IPS DF 6.9 (cell line): ENCODE data around the gene KCND1.
A peak's percentile ranks its signal among the peaks of the same experiment; 100 is the strongest.

Experiments used
- DNase-seq: peaks from one replicate; pipeline ENCODE4 v3.0.0-alpha.2; 2013; ENCODE audit warnings: low read depth, low spot score
- H3K27ac ChIP-seq: one replicate; pipeline ENCODE4 v1.5.1; 2013; ENCODE audit warnings: low read length, control low read depth
- H3K27me3 ChIP-seq: 2 replicates; pipeline ENCODE4 v1.6.1; 2013; ENCODE audit warnings: mild to moderate bottlenecking, low read length; ENCODE audit not compliant: control insufficient read depth, insufficient read depth
- H3K36me3 ChIP-seq: 2 replicates; pipeline ENCODE4 v1.6.1; 2013; ENCODE audit warnings: low read length; ENCODE audit not compliant: control insufficient read depth, insufficient read depth
- H3K4me1 ChIP-seq: 2 replicates; pipeline ENCODE4 v1.6.1; 2013; ENCODE audit warnings: low read length; ENCODE audit not compliant: control insufficient read depth, insufficient read depth
- H3K4me3 ChIP-seq: 2 replicates; pipeline ENCODE4 v1.5.1; 2013; ENCODE audit warnings: mild to moderate bottlenecking, low read length
- H3K9me3 ChIP-seq: 2 replicates; pipeline ENCODE4 v1.6.1; 2013; ENCODE audit warnings: low read length, inconsistent platforms; ENCODE audit not compliant: control insufficient read depth, insufficient read depth
- WGBS: extraction: QIAGEN DNeasy Blood & Tissue Kit; methylation state at CpG from one replicate; pipeline ENCODE4 v1.1.7; 2013; ENCODE audit warnings: mixed read lengths, missing lambda C conversion rate; ENCODE audit not compliant: insufficient read length, insufficient coverage; 5-methylcytosine and 5-hydroxymethylcytosine counted together

Gene KCND1

GRCh38 chrX:48960291-48960690 lies 11.4 kb downstream of the KCND1 start:
- H3K4me1 ChIP-seq = no peaks in the 10 kb centered on the region
- no peaks in the 10 kb centered on the region for H3K9me3 ChIP-seq
- no peak overlapping the region for H3K4me3 ChIP-seq
- H3K27me3 ChIP-seq = no peaks in the 10 kb centered on the region
- no CpG with 5 or more reads among the region's 2 CpGs for WGBS
- H3K27ac ChIP-seq = no peak overlapping the region
- peaks cover 1% of the 10 kb centered on the region; the same call in 1 of the 2 replicates for H3K36me3 ChIP-seq
- DNase-seq = no peak

- no CpG with 5 or more reads among the region's 21 CpGs for WGBS
- Histone ChIP-seq H3K27me3 (no peaks in the 10 kb centered on the region), H3K4me3 (peak overlapping the region; percentile 50; the same call in 1 of the 2 replicates), H3K9me3 (no peaks in the 10 kb centered on the region), H3K4me1 (no peaks in the 10 kb centered on the region), H3K27ac (no peak overlapping the region), H3K36me3 (peaks cover 4% of the 10 kb centered on the region; the same call in 1 of the 2 replicates)
- DNase-seq = no peak
These were observed 13.0 kb downstream of the KCND1 start for GRCh38 chrX:48958635-48959094.

GRCh38 chrX:48957827-48958634 lies 13.6 kb downstream of the KCND1 start:
- Histone ChIP-seq H3K27me3 (no peaks in the 10 kb centered on the region), H3K4me1 (no peaks in the 10 kb centered on the region), H3K27ac (no peak overlapping the region), H3K9me3 (no peaks in the 10 kb centered on the region), H3K36me3 (peaks cover 4% of the 10 kb centered on the region; the same call in 1 of the 2 replicates), H3K4me3 (peak overlapping the region; percentile 71; the same call in 1 of the 2 replicates)
- DNase-seq = peak; percentile 84
- no CpG with 5 or more reads among the region's 66 CpGs for WGBS

DNA sequence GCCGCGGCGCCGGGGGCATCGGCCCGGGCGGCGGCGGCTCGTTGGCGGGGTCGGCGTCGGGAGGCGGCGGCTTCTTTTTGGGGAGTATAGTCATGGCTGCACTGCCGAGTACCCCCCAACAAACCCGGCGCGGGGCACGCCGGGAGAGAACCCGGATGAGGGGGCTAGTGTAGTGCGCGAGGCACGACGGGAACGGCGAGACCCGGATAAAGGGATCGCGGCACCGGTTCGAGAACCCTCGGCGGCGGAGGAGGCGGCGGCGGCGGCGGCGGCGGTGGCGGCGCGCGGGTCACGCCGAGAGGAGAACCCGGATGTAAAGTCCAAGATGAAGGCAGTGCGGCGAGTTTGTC lies 14.2 kb downstream of the KCND1 start, which contains the start of gene OTUD5:
TSS of gene OTUD5 (minus strand) at position 131 of the 350 bp plus-strand sequence. CDS start at position 94, 37 bp downstream.
- no peaks in the 10 kb centered on the region for H3K9me3 ChIP-seq
- H3K36me3 ChIP-seq = peaks cover 4% of the 10 kb centered on the region; the same call in 1 of the 2 replicates
- peak within 1 kb of the TSS; percentile 71; the same call in 1 of the 2 replicates for H3K4me3 ChIP-seq
- no peak for DNase-seq
- no CpG with 5 or more reads among the region's 53 CpGs for WGBS
- H3K4me1 ChIP-seq = no peaks in the 10 kb centered on the region
- H3K27me3 ChIP-seq = no peaks in the 10 kb centered on the region
- no peak within 1 kb of the TSS for H3K27ac ChIP-seq

- H3K27me3 ChIP-seq = no peaks in the 10 kb centered on the region
- DNase-seq = no peak
- H3K27ac ChIP-seq = no peak overlapping the region
- H3K9me3 ChIP-seq = no peaks in the 10 kb centered on the region
- peak overlapping the region; percentile 71; the same call in 1 of the 2 replicates for H3K4me3 ChIP-seq
- no CpG with 5 or more reads among the region's 61 CpGs for WGBS
- peaks cover 4% of the 10 kb centered on the region; the same call in 1 of the 2 replicates for H3K36me3 ChIP-seq
- H3K4me1 ChIP-seq = no peaks in the 10 kb centered on the region
These were observed 14.8 kb downstream of the KCND1 start for GRCh38 chrX:48956728-48957414.

- Histone ChIP-seq H3K36me3 (no peaks in the 10 kb centered on the region), H3K27me3 (no peaks in the 10 kb centered on the region), H3K4me3 (no peak overlapping the region), H3K4me1 (no peaks in the 10 kb centered on the region), H3K9me3 (no peaks in the 10 kb centered on the region), H3K27ac (no peak overlapping the region)
- WGBS = no CpG with 5 or more reads among the region's 1 CpG
- DNase-seq = no peak
These were observed 23.1 kb downstream of the KCND1 start for GRCh38 chrX:48948589-48948988.

DNA sequence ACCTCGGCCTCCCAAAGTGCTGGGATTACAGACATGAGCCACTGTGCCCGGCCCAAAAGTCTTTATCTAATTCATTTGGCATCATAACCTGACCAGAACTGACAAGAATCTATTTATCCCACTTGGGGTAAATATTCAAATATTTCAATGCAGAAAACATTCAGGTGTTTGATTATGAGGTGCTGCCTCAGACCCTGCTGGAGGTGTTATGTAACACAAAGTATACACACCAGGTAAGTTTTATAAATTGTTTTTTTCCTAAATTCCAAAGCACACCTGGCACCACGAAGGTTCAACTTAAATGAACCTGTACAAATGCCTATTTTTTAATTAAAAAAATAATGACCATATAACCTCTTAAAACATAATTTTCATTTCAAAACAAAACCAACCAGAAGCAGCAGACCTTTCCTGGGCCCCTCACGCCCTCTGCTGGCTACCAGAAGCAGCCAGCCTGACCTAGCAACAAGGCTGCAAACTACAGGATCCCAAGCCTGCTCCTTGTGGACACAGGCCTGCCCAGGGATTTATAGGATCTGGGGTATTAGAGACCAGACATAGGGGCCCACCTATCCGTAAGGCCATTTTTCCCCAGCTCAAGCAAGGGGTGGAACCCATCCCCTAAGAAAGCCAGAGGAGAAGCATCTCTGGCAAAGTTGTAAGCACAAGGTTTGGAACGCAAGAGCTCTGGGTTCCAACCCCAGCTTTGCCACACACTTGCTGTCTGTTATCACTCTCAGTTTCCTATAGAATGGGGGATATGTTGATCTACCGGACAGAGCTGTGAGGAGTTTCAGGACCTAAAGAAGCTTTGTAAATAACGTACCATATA lies 25.9 kb downstream of the KCND1 start:
- no peak for DNase-seq
- Histone ChIP-seq H3K4me1 (no peaks in the 10 kb centered on the region), H3K27me3 (no peaks in the 10 kb centered on the region), H3K4me3 (no peak overlapping the region), H3K36me3 (no peaks in the 10 kb centered on the region), H3K27ac (no peak overlapping the region), H3K9me3 (no peaks in the 10 kb centered on the region)
- WGBS = no CpG with 5 or more reads among the region's 8 CpGs

DNA sequence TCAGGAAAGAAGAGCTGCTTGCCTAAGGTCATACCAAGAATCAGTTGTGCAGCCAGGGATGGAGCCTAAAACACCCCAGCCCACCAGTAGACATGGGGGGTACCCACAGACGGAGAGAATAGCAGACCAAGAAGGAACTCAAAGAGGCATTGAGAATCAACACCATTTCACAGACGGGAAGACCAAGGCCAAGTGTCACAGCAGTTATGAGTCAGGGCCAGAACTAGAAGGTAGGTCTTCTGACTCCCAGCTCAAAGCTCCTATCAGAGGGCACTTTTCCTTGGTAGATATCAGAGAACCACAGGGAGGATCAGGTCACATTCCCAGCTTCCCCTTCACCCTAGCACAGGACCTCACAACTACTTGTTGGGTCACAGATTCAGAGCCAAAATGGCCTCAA lies 28.7 kb downstream of the KCND1 start:
- Histone ChIP-seq H3K27ac (no peak overlapping the region), H3K4me1 (no peaks in the 10 kb centered on the region)

GRCh38 chrX:48940404-48940955 lies 31.2 kb downstream of the KCND1 start:
- Histone ChIP-seq H3K9me3 (no peaks in the 10 kb centered on the region), H3K36me3 (peaks cover 2% of the 10 kb centered on the region; the same call in 1 of the 2 replicates), H3K4me3 (no peak overlapping the region), H3K4me1 (peaks cover 4% of the 10 kb centered on the region; the same call in 1 of the 2 replicates), H3K27ac (no peak overlapping the region), H3K27me3 (no peaks in the 10 kb centered on the region)
- WGBS = no CpG with 5 or more reads among the region's 2 CpGs
- DNase-seq = no peak

More for the DNA sequence above, 28.7 kb downstream of the KCND1 start:
- Histone ChIP-seq H3K36me3 (peaks cover 2% of the 10 kb centered on the region; the same call in 1 of the 2 replicates), H3K4me3 (no peak overlapping the region), H3K27me3 (no peaks in the 10 kb centered on the region), H3K9me3 (no peaks in the 10 kb centered on the region)
- no peak for DNase-seq
- no CpG with 5 or more reads among the region's 2 CpGs for WGBS
